Measurements from ENCODE around the gene ABCD4.

DNA sequence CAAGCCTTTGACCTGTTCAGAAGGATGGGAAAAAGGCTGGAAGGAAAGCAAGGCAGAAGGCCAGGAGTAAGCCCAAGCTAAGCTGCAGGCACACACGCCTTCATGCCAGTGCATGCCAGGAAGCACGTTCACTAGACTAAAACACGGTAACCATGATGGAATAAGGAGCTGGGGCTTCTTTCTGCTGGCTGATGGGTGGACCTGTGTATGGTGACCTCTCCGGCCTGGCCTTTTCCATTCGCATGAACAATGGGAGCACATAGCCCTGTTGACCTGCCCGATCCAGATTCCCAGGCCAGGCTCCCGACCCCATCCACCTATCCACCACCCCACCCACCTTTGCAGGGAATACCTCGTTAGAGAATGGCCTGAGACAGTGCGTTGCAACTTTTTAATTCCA lies 40.7 kb downstream of the ABCD4 start:
- TF ChIP-seq, protein P1, sequence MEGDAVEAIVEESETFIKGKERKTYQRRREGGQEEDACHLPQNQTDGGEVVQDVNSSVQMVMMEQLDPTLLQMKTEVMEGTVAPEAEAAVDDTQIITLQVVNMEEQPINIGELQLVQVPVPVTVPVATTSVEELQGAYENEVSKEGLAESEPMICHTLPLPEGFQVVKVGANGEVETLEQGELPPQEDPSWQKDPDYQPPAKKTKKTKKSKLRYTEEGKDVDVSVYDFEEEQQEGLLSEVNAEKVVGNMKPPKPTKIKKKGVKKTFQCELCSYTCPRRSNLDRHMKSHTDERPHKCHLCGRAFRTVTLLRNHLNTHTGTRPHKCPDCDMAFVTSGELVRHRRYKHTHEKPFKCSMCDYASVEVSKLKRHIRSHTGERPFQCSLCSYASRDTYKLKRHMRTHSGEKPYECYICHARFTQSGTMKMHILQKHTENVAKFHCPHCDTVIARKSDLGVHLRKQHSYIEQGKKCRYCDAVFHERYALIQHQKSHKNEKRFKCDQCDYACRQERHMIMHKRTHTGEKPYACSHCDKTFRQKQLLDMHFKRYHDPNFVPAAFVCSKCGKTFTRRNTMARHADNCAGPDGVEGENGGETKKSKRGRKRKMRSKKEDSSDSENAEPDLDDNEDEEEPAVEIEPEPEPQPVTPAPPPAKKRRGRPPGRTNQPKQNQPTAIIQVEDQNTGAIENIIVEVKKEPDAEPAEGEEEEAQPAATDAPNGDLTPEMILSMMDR (IDR thresholded peaks at IDR 0.05; ENCODE audit: poor library complexity, severe bottlenecking), result no peak
- no peak for TF ChIP-seq EP300 (conservative IDR thresholded peaks at IDR 0.05; ENCODE audit: poor library complexity, severe bottlenecking)

Measured in neural cell (in vitro differentiated cells).